NCI-H1436 treated with DMSO at 0.1 percent for 48 hours (cell line): ENCODE results near the gene NPLOC4.

Source experiments
- DNase-seq: peaks from one replicate; lab custom pipeline; 2025; lab: John Stamatoyannopoulos, UW

Gene NPLOC4

GRCh38 chr17:81662002-81662401 lies 25.1 kb upstream of the NPLOC4 start:
- no peak for DNase-seq

GRCh38 chr17:81660441-81660840 lies 23.5 kb upstream of the NPLOC4 start:
- DNase-seq, result no peak

- no peak for DNase-seq
Observed at GRCh38 chr17:81659038-81659437, 22.1 kb upstream of the NPLOC4 start.

GRCh38 chr17:81656835-81657234 lies 19.9 kb upstream of the NPLOC4 start:
- no peak for DNase-seq

GRCh38 chr17:81656118-81656743 lies 19.3 kb upstream of the NPLOC4 start, which contains the start of gene PDE6G:
Gene PDE6G (minus strand): TSS chr17:81656542. CDS start chr17:81653305, 3,237 bp downstream.
- DNase-seq, result no peak

- DNase-seq, result no peak
Observed at GRCh38 chr17:81655378-81656117, 18.6 kb upstream of the NPLOC4 start.

GRCh38 chr17:81652906-81653771 lies 16.2 kb upstream of the NPLOC4 start:
- no peak for DNase-seq

GRCh38 chr17:81651692-81652091 lies 14.8 kb upstream of the NPLOC4 start:
- DNase-seq, result no peak

GRCh38 chr17:81650951-81651350 lies 14.0 kb upstream of the NPLOC4 start:
- no peak for DNase-seq

- DNase-seq, result no peak
Observed at GRCh38 chr17:81648707-81649085, 11.8 kb upstream of the NPLOC4 start.

GRCh38 chr17:81648013-81648706 lies 11.2 kb upstream of the NPLOC4 start:
- no peak for DNase-seq

GRCh38 chr17:81647640-81648012 lies 10.7 kb upstream of the NPLOC4 start:
- no peak for DNase-seq

GRCh38 chr17:81646869-81647600 lies 10.1 kb upstream of the NPLOC4 start:
- DNase-seq, result no peak

GRCh38 chr17:81644976-81645952 lies 8.4 kb upstream of the NPLOC4 start:
- no peak for DNase-seq

GRCh38 chr17:81644496-81644895 lies 7.6 kb upstream of the NPLOC4 start:
- no peak for DNase-seq

GRCh38 chr17:81641825-81642489 lies 5.0 kb upstream of the NPLOC4 start:
- DNase-seq, result no peak

- no peak for DNase-seq
Observed at GRCh38 chr17:81640011-81640410, 3.1 kb upstream of the NPLOC4 start.

GRCh38 chr17:81638683-81639082 lies 1.8 kb upstream of the NPLOC4 start:
- no peak for DNase-seq

GRCh38 chr17:81635973-81636504 lies 873 bp downstream of the NPLOC4 start:
- DNase-seq, result no peak
